Measurements from ENCODE around the gene PON1. TPM values are rescaled to one million over a fixed set of nuclear protein-coding genes. Genes with fewer than 3 reads are reported as not detected.

The PON1 gene
- polyA plus RNA-seq, 2 donors, result not detected

- H3K4me3 ChIP-seq (ENCODE audit: low read depth in 1 of 2, low read length in 2 of 2), result no peak overlapping the region
- H3K4me1 ChIP-seq (ENCODE audit: control insufficient read depth in 2 of 2, insufficient read depth in 2 of 2, low read length in 1 of 2), result no peaks in the 10 kb centered on the region
- no peaks in the 10 kb centered on the region for H3K27me3 ChIP-seq (ENCODE audit: control insufficient read depth in 1 of 2, insufficient read depth in 2 of 2, low read length in 2 of 2)
- no peak overlapping the region for H3K27ac ChIP-seq (ENCODE audit: low read depth in 2 of 2, low read length in 1 of 2)
- no peaks in the 10 kb centered on the region for H3K9me3 ChIP-seq (ENCODE audit: control insufficient read depth in 2 of 2, insufficient read depth in 1 of 2, low read depth in 1 of 2, low read length in 1 of 2)
- WGBS, 2 donors, result 95% methylated on average over 2 of the region's 2 CpGs
- no peaks in the 10 kb centered on the region for H3K36me3 ChIP-seq (ENCODE audit: control insufficient read depth in 2 of 2, insufficient read depth in 2 of 2, low read length in 1 of 2)
Measured at GRCh38 chr7:95265634-95266033, 58.7 kb downstream of the PON1 start.

DNA sequence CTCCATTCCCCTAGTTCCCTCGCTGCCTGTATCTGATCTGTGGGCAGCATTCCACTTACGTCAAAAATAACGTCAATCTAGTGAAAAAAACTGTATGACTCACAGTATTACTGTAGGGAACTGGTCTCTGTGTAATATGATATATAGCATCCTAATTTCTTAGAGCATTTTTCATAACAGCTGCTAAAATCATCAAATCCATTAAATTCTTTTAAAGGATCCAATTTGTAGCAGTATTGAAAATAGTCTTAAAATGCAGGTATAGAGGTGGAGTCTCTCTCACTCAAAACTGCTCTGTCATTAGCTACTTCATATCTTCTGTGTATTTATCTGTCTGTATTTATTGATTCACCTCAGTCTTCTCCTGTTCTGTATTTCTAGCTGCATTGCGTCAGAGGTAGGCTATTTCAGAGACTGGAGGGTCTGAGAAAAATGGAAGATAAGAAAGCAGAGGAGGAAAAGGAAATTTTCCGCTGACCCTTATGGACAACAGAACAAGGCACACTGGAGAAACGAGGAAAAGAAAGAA lies 59.9 kb downstream of the PON1 start:
- Histone ChIP-seq H3K4me1 (ENCODE audit: control insufficient read depth in 2 of 2, insufficient read depth in 2 of 2, low read length in 1 of 2) (no peaks in the 10 kb centered on the region), H3K4me3 (ENCODE audit: low read depth in 1 of 2, low read length in 2 of 2) (no peak overlapping the region), H3K27ac (ENCODE audit: low read depth in 2 of 2, low read length in 1 of 2) (no peak overlapping the region), H3K27me3 (ENCODE audit: control insufficient read depth in 1 of 2, insufficient read depth in 2 of 2, low read length in 2 of 2) (no peaks in the 10 kb centered on the region), H3K36me3 (ENCODE audit: control insufficient read depth in 2 of 2, insufficient read depth in 2 of 2, low read length in 1 of 2) (no peaks in the 10 kb centered on the region), H3K9me3 (ENCODE audit: control insufficient read depth in 2 of 2, insufficient read depth in 1 of 2, low read depth in 1 of 2, low read length in 1 of 2) (no peaks in the 10 kb centered on the region)
- 79 to 83% methylated on average over 6 of the region's 6 CpGs for whole genome bisulfite sequencing, 2 donors

GRCh38 chr7:95263785-95264362 lies 60.5 kb downstream of the PON1 start:
- Histone ChIP-seq H3K27ac (ENCODE audit: low read depth in 2 of 2, low read length in 1 of 2) (no peak overlapping the region), H3K27me3 (ENCODE audit: control insufficient read depth in 1 of 2, insufficient read depth in 2 of 2, low read length in 2 of 2) (no peaks in the 10 kb centered on the region), H3K36me3 (ENCODE audit: control insufficient read depth in 2 of 2, insufficient read depth in 2 of 2, low read length in 1 of 2) (no peaks in the 10 kb centered on the region), H3K9me3 (ENCODE audit: control insufficient read depth in 2 of 2, insufficient read depth in 1 of 2, low read depth in 1 of 2, low read length in 1 of 2) (no peaks in the 10 kb centered on the region), H3K4me1 (ENCODE audit: control insufficient read depth in 2 of 2, insufficient read depth in 2 of 2, low read length in 1 of 2) (no peaks in the 10 kb centered on the region), H3K4me3 (ENCODE audit: low read depth in 1 of 2, low read length in 2 of 2) (no peak overlapping the region)
- WGBS, 2 donors, result 88 to 89% methylated on average over 4 of the region's 4 CpGs

- Histone ChIP-seq H3K9me3 (ENCODE audit: control insufficient read depth in 2 of 2, insufficient read depth in 1 of 2, low read depth in 1 of 2, low read length in 1 of 2) (no peaks in the 10 kb centered on the region), H3K36me3 (ENCODE audit: control insufficient read depth in 2 of 2, insufficient read depth in 2 of 2, low read length in 1 of 2) (no peaks in the 10 kb centered on the region)
- WGBS, 2 donors, result 91 to 94% methylated on average over 2 of the region's 2 CpGs
Measured at GRCh38 chr7:95262875-95263274, 61.5 kb downstream of the PON1 start.

GRCh38 chr7:95261895-95262415 lies 62.4 kb downstream of the PON1 start:
- Histone ChIP-seq H3K27me3 (ENCODE audit: control insufficient read depth in 1 of 2, insufficient read depth in 2 of 2, low read length in 2 of 2) (no peaks in the 10 kb centered on the region), H3K36me3 (ENCODE audit: control insufficient read depth in 2 of 2, insufficient read depth in 2 of 2, low read length in 1 of 2) (no peaks in the 10 kb centered on the region), H3K4me1 (ENCODE audit: control insufficient read depth in 2 of 2, insufficient read depth in 2 of 2, low read length in 1 of 2) (no peaks in the 10 kb centered on the region), H3K27ac (ENCODE audit: low read depth in 2 of 2, low read length in 1 of 2) (no peak overlapping the region), H3K4me3 (ENCODE audit: low read depth in 1 of 2, low read length in 2 of 2) (no peak overlapping the region), H3K9me3 (ENCODE audit: control insufficient read depth in 2 of 2, insufficient read depth in 1 of 2, low read depth in 1 of 2, low read length in 1 of 2) (no peaks in the 10 kb centered on the region)

More at GRCh38 chr7:95262875-95263274, 61.5 kb downstream of the PON1 start:
- no peak overlapping the region for H3K27ac ChIP-seq (ENCODE audit: low read depth in 2 of 2, low read length in 1 of 2)
- H3K27me3 ChIP-seq (ENCODE audit: control insufficient read depth in 1 of 2, insufficient read depth in 2 of 2, low read length in 2 of 2), result no peaks in the 10 kb centered on the region
- no peaks in the 10 kb centered on the region for H3K4me1 ChIP-seq (ENCODE audit: control insufficient read depth in 2 of 2, insufficient read depth in 2 of 2, low read length in 1 of 2)
- no peak overlapping the region for H3K4me3 ChIP-seq (ENCODE audit: low read depth in 1 of 2, low read length in 2 of 2)

DNA sequence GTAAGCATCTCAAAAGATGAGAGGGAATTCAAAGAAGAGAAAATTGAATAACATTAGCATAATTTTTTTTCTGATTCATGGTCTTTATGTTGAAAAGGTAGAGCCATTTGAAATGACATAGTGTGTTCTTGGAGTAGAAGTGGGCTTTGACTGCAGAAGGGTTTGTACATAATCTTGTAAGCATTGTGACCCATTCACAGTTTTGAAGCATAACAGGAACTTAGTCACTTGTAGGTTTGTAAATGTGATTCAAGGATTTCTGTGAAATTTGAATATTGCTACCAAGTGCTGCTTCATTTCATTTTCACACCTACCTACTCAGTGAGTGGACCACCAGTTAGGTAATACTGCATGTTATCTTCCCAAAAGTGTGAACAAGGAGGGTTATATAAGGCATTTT lies 68.6 kb downstream of the PON1 start:
- H3K27ac ChIP-seq (ENCODE audit: low read depth in 2 of 2, low read length in 1 of 2), result no peak overlapping the region
- H3K4me1 ChIP-seq (ENCODE audit: control insufficient read depth in 2 of 2, insufficient read depth in 2 of 2, low read length in 1 of 2), result no peaks in the 10 kb centered on the region
- H3K9me3 ChIP-seq (ENCODE audit: control insufficient read depth in 2 of 2, insufficient read depth in 1 of 2, low read depth in 1 of 2, low read length in 1 of 2), result no peaks in the 10 kb centered on the region
- H3K4me3 ChIP-seq (ENCODE audit: low read depth in 1 of 2, low read length in 2 of 2), result no peak overlapping the region
- H3K27me3 ChIP-seq (ENCODE audit: control insufficient read depth in 1 of 2, insufficient read depth in 2 of 2, low read length in 2 of 2), result no peaks in the 10 kb centered on the region
- H3K36me3 ChIP-seq (ENCODE audit: control insufficient read depth in 2 of 2, insufficient read depth in 2 of 2, low read length in 1 of 2), result no peaks in the 10 kb centered on the region

DNA sequence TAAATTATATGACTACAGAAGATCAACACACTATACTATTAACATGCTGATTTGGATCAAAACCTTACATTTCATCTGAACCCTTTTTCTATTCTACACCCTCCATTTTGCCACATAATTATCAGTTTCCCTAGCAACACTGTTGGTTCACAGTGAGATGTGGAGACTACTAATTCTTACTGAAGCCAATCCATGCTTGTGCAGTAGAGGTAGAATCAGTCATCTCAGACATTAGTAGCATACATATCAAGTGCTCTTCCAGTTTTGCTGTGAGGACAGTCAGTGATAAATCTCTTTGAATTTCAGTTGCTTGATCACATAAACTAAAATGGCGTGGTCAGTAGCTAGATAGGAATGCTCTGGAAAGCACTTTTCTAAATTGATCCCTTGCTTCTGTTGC lies 70.3 kb downstream of the PON1 start:
- 82 to 88% methylated on average over 1 of the region's 1 CpG for WGBS, 2 donors
- no peaks in the 10 kb centered on the region for H3K4me1 ChIP-seq (ENCODE audit: control insufficient read depth in 2 of 2, insufficient read depth in 2 of 2, low read length in 1 of 2)
- H3K9me3 ChIP-seq (ENCODE audit: control insufficient read depth in 2 of 2, insufficient read depth in 1 of 2, low read depth in 1 of 2, low read length in 1 of 2), result no peaks in the 10 kb centered on the region
- H3K4me3 ChIP-seq (ENCODE audit: low read depth in 1 of 2, low read length in 2 of 2), result no peak overlapping the region
- H3K27me3 ChIP-seq (ENCODE audit: control insufficient read depth in 1 of 2, insufficient read depth in 2 of 2, low read length in 2 of 2), result no peaks in the 10 kb centered on the region
- H3K27ac ChIP-seq (ENCODE audit: low read depth in 2 of 2, low read length in 1 of 2), result no peak overlapping the region
- H3K36me3 ChIP-seq (ENCODE audit: control insufficient read depth in 2 of 2, insufficient read depth in 2 of 2, low read length in 1 of 2), result no peaks in the 10 kb centered on the region

- Histone ChIP-seq H3K9me3 (ENCODE audit: control insufficient read depth in 2 of 2, insufficient read depth in 1 of 2, low read depth in 1 of 2, low read length in 1 of 2) (no peaks in the 10 kb centered on the region), H3K27ac (ENCODE audit: low read depth in 2 of 2, low read length in 1 of 2) (no peak overlapping the region), H3K27me3 (ENCODE audit: control insufficient read depth in 1 of 2, insufficient read depth in 2 of 2, low read length in 2 of 2) (no peaks in the 10 kb centered on the region), H3K4me3 (ENCODE audit: low read depth in 1 of 2, low read length in 2 of 2) (no peak overlapping the region), H3K4me1 (ENCODE audit: control insufficient read depth in 2 of 2, insufficient read depth in 2 of 2, low read length in 1 of 2) (no peaks in the 10 kb centered on the region), H3K36me3 (ENCODE audit: control insufficient read depth in 2 of 2, insufficient read depth in 2 of 2, low read length in 1 of 2) (no peaks in the 10 kb centered on the region)
- WGBS, 2 donors, result 80 to 91% methylated on average over 1 of the region's 1 CpG
Measured at GRCh38 chr7:95251966-95252365, 72.4 kb downstream of the PON1 start.

DNA sequence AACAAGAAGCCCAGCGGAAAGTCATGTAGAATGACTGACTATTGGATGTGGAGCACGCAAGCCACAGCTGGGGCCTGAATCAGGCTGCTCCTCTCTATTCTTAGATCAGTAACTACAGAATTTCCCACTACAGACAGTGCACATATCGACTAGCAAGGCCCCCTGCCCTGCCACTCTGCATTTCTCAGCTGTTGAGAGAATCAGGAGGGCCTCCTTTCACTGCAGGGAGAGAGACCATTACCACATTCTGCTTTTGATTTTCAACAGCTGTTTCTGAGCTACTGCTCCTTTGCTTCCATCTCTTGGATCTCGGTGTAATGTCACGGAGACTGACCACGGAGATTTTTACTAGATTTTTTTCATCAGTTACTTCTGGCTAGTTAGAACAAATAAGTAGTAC lies 73.8 kb downstream of the PON1 start:
- H3K4me1 ChIP-seq (ENCODE audit: control insufficient read depth in 2 of 2, insufficient read depth in 2 of 2, low read length in 1 of 2), result no peaks in the 10 kb centered on the region
- H3K27ac ChIP-seq (ENCODE audit: low read depth in 2 of 2, low read length in 1 of 2), result no peak overlapping the region

More for the DNA sequence above, 73.8 kb downstream of the PON1 start:
- H3K27me3 ChIP-seq (ENCODE audit: control insufficient read depth in 1 of 2, insufficient read depth in 2 of 2, low read length in 2 of 2), result no peaks in the 10 kb centered on the region
- WGBS, 2 donors, result 78 to 84% methylated on average over 6 of the region's 6 CpGs
- H3K9me3 ChIP-seq (ENCODE audit: control insufficient read depth in 2 of 2, insufficient read depth in 1 of 2, low read depth in 1 of 2, low read length in 1 of 2), result no peaks in the 10 kb centered on the region
- H3K4me3 ChIP-seq (ENCODE audit: low read depth in 1 of 2, low read length in 2 of 2), result no peak overlapping the region
- H3K36me3 ChIP-seq (ENCODE audit: control insufficient read depth in 2 of 2, insufficient read depth in 2 of 2, low read length in 1 of 2), result no peaks in the 10 kb centered on the region

All from esophagus (tissue), 2 donors.